ENCODE data around the gene NFE2L3. TPM values are rescaled to one million over a fixed set of nuclear protein-coding genes. Genes with fewer than 3 reads are reported as not detected.
"Not testable (repeated sequence)": the region's sequence is repeated elsewhere in the genome, so short reads cannot be mapped to it uniquely, and the experiment has no call there.

The NFE2L3 gene
- total RNA-seq, 1 experiment from 2014 or later = 110 TPM

DNA sequence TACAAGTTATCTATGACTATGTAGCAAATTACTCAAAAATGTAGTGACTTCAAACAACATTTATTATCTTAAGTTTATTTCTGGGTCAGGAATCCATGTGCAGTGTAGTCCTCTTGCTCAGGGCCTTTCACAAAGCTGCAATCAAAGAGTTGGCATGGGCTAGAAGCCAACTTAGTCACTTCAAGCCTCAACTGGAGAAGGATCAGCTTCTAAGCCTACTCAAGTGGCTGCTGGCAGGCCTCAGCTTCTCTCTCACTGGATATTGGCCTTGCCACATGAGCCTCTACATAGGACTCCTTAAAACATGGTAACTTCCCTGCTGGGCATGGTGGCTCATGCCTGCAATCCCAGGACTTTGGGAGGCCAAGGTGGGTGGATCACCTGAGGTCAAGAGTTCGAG is 5.0 kb upstream of the NFE2L3 start:
- no peak for DNase-seq (ENCODE audit: low spot score)

DNA sequence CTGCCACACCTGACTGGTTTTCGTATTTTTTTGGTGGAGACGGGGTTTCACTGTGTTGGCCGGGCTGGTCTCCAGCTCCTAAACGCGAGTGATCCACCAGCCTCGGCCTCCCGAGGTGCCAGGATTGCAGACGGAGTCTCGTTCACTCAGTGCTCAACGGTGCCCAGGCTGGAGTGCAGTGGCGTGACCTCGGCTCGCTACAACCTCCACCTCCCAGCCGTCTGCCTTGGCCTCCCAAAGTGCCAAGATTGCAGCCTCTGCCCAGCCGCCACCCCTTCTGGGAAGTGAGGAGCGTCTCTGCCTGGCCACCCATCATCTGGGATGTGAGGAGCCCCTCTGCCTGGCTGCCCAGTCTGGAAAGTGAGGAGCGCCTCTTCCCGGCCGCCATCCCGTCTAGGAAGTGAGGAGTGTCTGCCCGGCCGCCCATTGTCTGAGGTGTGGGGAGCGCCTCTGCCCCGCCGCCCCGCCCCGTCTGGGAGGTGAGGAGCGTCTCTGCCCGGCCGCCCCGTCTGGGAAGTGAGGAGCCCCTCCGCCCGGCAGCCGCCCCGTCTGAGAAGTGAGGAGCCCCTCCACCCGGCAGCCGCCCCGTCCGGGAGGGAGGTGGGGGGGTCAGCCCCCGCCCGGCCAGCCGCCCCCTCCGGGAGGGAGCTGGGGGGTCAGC is 4.2 kb upstream of the NFE2L3 start:
- not testable (repeated sequence) for DNase-seq (ENCODE audit: low spot score)

DNA sequence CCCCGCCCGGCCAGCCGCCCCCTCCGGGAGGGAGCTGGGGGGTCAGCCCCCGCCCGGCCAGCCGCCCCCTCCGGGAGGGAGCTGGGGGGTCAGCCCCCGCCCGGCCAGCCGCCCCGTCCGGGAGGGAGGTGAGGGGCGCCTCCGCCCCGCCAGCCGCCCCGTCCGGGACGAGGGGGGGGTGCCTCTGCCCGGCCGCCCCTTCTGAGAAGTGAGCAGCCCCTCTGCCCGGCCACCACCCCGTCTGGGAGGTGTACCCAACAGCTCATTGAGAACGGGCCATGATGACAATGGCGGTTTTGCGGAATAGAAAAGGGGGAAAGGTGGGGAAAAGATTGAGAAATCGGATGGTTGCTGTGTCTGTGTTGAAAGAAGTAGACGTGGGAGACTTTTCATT is 3.7 kb upstream of the NFE2L3 start:
- not testable (repeated sequence) for DNase-seq (ENCODE audit: low spot score)

DNA sequence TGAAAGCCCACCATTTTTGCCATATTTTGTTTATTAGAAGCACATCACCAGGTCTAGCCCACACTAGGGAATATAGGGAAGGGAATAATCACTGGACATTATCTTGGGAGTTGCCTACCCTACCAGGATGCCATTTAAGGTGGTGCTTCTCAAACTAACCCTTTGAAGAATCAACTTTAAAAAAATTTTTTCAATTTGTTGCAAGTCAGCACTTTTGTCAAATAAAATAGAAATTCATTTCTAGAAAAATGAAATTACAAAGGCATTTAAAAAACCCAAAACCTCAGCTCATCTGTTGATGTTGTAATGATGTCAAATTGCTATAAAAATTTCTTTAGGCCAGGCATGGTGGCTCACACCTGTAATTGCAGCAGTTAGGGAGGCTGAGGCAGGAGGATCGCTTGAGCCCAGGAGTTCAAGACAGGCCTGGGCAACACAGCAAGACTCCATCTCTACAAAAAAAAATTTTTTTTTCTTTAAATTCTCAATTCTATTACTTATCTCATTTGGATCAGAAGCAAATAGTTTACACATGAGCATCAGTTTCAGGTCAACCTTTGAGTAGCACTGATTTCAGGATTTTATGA is 2.5 kb upstream of the NFE2L3 start:
- DNase-seq (ENCODE audit: low spot score) = no peak

DNA sequence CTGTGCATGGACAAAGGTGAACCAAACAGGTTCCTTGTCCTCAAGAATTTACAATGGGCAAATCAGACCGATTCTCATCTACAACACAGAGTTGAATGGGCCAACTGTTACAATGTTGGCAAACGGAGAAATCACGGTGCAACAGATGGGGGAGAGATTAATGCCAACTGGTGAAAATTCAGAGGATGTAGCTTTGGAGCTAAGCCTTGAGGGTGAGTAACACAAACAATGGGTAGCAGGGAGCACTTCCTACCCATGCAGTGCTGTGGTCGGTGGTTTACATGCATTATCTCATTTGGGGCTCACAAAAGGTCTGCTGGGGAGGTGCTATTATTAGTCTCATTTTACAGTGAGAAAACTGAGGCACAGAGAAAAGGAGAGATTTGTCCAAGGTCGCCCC is 902 bp upstream of the NFE2L3 start:
- no peak for DNase-seq (ENCODE audit: low spot score)

DNA sequence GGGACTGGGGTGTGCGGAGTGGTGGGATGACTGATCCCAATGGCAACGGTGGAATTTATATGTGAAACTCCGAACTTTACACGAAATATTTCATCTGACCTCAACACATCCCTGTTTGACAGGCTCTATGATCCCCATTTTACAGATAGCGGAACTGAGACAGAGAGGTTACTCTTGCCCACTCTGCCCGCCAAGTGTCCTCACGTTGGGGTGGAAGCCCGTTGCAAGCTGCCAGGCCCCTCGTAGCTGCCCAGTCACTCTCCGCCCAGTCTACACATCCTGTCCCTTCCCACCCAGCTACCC is 397 bp upstream of the NFE2L3 start:
- no peak for DNase-seq (ENCODE audit: low spot score)

DNA sequence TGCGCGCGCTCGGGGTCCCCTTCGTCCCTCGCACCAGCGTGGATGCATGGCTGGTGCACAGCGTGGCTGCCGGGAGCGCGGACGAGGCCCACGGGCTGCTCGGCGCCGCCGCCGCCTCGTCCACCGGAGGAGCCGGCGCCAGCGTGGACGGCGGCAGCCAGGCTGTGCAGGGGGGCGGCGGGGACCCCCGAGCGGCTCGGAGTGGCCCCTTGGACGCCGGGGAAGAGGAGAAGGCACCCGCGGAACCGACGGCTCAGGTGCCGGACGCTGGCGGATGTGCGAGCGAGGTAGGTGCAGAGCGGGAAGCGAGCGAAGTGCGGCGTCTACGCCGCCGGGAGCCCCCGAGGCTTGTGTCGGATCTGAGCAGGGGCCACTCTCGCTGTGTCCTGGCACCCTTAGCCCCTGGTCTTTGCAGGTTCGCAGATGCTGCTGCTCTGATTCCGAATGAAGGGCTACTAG is 813 bp downstream of the NFE2L3 start:
- not testable (repeated sequence) for DNase-seq (ENCODE audit: low spot score)

DNA sequence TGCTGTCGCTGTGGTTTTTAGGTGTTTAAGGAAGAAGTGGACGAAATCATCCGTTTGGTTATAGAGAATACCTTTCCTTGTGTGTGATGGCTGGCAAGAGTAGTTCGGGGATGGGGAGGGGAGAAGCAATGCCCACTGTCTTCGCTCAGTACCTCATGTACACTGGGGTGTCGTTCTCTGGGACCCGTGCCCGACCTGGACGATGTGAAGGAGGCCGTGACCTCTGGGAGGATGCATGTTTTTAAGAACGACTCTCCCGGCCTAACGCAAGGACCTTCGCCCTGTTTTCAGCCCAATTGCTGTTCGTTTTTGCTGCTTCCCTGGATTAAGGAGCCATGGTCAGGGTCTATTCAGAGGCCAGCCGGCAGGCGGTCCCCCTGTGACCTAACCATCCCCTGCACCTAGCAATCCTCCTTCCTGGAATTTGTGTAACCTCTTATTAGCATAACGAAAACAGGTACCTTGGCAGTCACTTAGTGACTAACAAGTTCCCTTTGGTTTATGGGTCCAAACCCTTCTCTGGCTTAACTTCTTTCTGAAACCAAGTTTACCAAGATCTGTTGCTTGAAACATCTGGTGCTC is 1.3 kb downstream of the NFE2L3 start:
- DNase-seq (ENCODE audit: low spot score) = no peak

DNA sequence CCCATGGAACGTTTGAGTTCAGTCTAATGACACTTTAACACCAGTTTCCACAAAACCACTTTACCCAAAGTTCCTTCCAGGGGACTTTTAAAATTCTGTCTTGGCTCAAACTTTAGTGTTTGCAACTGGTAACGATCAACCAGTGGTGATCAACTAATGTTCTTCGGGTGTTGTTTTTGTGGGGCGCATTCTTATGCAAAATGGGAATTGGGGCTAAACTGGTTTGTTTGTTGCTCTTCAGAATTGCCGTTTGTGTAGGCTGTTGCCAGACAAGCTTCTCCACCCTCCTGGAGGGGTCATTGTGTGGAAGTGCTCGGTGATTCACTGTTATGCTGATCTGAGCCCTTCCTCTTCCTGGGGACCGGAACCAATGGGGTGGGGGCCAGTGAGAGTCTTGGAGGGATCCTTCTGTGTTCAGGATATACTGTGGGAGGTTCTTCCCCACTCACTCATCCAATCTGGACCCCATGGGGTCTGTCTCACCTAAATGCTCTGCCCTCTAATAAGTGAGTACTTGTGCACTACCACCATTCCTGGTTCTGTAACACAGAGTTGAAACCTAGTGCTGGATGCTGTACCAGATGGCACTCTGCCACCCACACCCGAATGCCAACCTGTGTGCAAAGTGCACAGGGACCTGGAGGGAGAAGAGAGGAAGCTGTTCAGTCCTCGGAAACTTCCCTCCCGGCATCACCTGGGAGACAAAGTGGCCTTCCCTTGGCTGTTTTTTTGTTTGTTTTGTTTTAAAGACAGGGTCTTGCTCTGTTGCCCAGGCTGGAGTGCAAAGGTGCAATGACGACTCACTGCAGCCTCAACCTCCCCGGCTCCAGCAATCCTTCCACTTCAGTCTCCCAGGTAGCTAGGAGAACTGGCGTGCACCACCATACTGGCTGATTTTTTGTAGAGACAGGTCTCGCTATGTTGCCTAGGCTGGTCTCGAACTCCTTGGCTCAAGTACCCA is 2.1 kb downstream of the NFE2L3 start:
- peak; percentile 83 for DNase-seq (ENCODE audit: low spot score)

DNA sequence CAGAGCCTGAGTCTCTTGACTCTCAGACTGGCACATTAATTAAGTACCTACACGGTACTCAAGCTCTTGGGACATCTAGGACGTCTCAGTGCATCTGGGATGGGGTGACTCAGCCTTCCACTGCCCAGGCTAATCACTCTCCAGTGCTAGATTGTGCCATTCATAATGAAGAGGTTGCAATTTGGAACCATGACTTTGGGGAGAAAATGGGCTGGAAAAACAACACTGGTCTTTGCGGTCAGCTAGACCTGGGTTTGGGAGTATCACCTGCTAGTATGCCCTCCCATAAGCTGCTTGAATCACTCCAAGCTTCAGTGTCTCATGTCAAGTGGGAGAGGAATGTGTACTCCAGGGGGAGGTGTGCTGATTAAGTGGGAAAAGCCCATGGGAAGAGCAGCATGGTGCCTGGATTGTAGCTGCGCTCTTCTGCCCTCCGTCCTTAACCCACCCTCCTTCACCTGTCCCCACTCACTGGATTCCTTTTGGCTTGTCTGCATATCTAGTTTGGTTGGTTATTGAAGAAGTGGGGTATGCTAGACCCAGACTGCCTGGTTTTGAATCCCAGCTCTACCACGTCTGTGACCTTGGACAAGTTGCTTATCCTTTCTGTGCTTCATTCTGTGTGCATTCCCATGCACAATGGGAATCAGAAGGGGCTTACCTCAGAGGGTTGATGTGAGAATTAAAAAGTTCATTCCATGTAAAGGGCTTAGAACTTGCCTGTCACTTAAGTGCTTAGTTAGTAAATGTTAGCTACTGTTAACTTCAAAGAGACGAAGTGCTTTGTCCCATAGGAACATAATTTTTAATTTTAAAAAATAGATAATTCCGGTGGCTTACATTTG is 3.8 kb downstream of the NFE2L3 start:
- peak; percentile 97 for DNase-seq (ENCODE audit: low spot score)

DNA sequence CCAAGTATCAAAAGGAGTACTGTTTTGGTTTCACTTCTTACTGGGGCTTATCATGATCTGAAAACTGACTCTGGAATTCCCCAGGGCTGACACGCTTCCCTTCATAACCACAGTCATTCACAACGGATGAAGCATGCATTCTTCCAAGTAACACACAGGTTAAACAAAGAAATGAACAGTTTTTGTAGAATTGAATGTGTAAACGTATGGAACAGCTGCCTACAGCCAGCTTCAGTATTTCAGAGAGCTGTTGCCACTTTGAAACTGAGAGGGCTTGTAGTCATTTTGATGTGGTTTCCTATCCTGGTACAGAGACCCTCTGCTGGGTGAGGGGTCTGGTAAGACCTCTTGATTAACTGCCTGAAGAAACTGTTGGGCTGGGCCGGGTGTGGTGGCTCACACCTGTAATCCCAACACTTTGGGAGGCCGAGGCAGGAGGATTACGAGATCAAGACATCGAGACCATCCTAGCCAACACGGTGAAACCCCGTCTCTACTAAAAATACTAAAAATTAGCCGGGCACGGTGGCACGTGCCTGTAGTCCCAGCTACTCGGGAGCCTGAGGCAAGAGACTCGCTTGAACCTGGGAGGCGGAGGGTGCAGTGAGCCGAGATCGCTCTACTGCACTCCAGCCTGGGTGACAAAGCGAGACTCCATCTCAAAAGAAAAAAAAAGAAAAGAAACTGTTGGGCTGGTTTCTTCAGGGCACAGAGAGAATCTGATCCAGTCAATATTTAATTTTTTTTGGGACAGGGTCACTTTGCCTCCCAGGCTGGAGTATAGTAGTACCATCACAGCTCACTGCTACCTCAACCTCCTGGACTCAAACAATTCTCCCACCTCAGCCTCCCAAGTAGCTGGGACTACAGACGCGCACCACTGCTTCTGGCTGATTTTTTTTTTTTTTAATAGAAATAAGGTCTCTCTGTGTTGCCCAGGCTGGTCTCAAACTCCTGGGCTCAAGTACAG is 4.7 kb downstream of the NFE2L3 start:
- peak; percentile 97 for DNase-seq (ENCODE audit: low spot score)

DNA sequence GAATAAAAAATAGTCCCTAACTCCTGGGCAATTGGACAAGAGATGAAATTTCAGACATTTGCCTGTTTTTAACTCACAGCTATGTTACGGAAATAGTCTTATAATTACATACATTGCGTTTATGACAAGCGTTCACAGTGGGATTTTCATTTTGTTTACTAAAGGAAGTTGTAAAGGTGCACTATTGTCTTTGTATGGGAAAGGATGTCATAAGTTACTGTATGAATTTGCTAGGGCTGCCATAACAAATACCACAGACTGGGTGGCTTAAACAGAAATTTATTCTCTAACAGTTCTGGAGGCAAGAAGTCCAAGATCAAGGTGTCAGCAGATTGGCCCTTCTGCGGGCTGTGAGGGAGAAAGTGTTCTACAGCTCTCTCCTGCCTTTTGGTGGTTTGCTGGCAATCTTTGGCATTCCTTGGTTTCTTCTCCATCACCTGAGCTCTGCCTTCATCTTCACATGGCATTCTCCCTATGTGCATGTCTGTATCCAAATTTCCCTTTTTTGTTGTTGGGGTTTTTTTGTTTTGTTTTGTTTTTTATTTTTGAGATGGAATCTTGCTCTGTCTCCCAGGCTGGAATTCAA is 5.6 kb downstream of the NFE2L3 start:
- DNase-seq (ENCODE audit: low spot score) = no peak

DNA sequence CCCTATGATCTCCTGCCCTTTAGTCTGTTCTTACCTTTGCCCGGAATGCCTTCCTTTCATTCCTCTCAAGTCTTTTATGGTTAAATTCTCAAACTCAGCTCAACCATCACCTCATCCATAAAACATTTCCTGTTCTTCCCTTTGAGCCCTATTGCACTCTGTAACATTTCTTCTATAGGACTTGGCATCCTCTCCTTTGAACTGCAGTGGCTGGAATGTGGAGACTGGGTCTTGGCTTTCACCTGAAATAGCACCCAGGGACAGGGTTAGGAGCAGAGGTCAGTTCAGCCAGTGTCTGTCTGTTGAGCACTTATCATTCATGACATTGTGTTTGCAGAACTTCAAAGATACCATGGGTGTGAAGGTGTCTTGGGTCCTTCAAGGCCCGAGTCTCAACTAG is 7.2 kb downstream of the NFE2L3 start:
- peak; percentile 58 for DNase-seq (ENCODE audit: low spot score)

DNA sequence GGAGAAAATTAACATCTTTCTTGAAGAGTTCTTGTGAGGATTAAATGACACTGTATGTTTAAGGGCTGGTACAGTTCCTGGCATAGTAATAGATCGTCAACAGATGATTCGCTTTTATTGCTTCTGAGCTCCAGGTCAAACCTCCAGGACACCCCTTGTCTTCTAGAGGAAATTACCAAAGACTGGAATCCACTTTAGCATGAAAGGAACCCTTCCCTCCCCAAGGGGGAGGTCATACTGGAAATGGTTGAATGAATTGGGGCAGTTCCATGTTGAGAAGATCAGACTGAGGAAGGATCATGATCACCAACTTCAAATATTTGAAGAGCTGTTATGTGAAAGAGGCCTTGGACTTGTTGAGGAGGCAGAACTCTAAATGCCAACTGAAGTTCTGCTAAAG is 8.9 kb downstream of the NFE2L3 start:
- no peak for DNase-seq (ENCODE audit: low spot score)

DNA sequence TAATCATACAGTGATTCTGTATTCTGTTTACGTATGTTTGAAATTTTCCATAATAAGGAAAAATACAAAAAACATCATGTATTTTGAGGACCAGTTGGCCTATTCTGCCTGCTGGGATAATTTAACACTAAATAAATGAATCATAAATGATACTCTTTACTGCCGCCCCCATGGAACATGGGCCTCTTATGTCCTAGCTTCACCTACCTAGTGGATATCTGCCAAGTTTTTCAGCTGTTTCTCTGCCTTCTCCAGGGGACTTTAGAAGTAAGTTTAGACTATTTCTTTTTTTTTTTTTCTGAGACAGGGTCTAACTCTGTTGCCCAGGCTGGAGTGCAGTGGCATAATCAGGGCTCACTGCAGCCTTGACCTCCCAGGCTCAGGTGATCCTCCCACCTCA is 10.4 kb downstream of the NFE2L3 start:
- no peak for DNase-seq (ENCODE audit: low spot score)

DNA sequence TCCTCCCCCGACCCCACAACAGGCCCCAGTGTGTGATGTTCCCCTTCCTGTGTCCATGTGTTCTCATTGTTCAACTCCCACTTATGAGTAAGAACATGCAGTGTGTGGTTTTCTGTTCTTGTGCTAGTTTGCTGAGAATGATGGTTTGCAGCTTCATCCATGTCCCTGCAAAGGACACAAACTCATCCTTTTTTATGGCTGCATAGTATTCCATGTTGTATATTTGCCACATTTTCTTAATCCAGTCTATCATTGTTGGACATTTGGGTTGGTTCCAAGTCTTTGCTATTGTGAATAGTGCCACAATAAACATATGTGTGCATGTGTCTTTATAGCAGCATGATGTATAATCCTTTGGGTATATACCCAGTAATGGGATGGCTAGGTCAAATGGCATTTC is 11.8 kb downstream of the NFE2L3 start:
- DNase-seq (ENCODE audit: low spot score) = not testable (repeated sequence)

DNA sequence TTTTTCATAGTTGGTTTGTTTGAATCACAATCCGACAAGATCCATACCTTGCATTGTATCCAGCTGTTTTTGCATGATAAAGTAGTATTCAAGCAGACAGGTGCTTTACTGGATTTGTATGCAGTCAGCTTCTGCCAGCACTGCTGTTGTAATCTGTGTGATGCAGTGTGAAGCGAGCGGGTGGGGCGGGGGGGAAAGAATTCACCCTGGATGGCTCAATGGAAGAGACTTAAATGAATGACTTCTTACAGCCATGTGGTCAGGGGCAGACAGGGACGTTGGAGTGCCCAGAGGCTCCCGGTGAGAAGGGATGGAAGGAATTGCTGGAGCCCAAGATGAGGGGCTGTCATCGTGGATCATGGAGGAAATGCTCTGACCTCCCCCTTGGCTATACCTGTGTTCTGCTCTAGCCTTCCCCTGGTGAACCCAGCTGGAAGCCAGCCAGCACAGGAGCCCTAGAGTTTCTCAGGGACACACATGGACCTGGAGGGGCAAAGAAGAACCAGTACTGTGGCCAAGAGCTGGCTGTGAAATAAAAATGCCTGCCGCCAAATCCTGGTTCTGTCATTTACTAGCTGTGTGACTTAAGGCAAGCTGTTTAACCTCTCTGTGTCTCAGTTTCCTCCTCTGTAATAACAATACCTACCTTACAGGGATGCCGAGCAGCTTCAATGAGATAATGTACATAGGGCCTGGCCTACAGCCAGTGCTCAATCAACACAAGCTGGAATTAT is 14.1 kb downstream of the NFE2L3 start:
- no peak for DNase-seq (ENCODE audit: low spot score)

DNA sequence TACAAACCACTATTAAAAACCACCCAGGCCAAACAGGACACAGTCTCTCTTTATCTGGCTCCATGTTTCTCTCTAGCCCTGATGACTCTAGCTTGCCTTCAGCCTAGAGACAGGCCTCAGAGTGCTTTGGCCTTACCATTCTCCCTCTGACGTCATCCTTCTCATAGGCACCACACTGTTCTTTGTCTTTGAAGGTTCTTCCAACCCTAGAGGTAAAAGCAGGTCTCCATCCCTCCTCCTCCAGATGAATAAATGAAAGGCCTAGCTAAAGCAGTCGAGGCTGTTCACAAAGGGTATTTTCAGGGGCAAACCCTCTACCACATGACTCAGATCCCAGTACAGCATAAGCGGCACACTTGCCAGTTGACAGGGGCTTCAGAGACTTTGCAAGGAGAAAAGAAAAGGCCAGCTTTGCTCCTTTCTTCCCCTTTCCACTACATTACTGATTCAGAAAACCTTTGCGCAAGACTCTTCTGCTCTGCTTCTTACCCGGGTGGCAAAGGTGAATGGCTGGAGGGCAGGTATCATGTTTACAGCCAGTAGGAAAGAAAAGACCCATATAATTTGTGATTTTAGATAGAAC is 14.8 kb downstream of the NFE2L3 start:
- DNase-seq (ENCODE audit: low spot score) = no peak
